NT2/D1 (cell line): ENCODE results near the gene EXT2.

ENCODE experiments used
- DNase-seq: peaks from one replicate; pipeline ENCODE4 v3.0.0-alpha.2; 2011; ENCODE audit warnings: low read depth, low spot score
- H3K27me3 ChIP-seq: 2 replicates; pipeline ENCODE4 v1.6.0; 2011; ENCODE audit warnings: mild to moderate bottlenecking; ENCODE audit not compliant: insufficient read length, insufficient read depth
- H3K36me3 ChIP-seq: 2 replicates; pipeline ENCODE4 v1.6.1; 2011; ENCODE audit warnings: mild to moderate bottlenecking, low read length, mixed read lengths; ENCODE audit not compliant: insufficient read depth, insufficient read length
- H3K4me1 ChIP-seq: 2 replicates; pipeline ENCODE4 v1.5.1; 2011; ENCODE audit not compliant: insufficient read depth, insufficient read length
- H3K4me3 ChIP-seq: 2 replicates; pipeline ENCODE4 v1.5.1; 2011; ENCODE audit warnings: low read depth; ENCODE audit not compliant: insufficient read length
- H3K9ac ChIP-seq: 2 replicates; pipeline ENCODE4 v1.6.0; 2011; ENCODE audit warnings: low read depth; ENCODE audit not compliant: insufficient read length
- H3K9me3 ChIP-seq: 2 replicates; pipeline ENCODE4 v1.5.1; 2011; ENCODE audit warnings: mild to moderate bottlenecking, low read length; ENCODE audit not compliant: insufficient read depth
- SUZ12 ChIP-seq: IDR thresholded peaks from 2 replicates; pipeline ENCODE4 v1.6.1; 2011; ENCODE audit not compliant: insufficient read length, insufficient read depth; ENCODE audit errors: extremely low read depth
- YY1 ChIP-seq: IDR thresholded peaks from 2 replicates; pipeline ENCODE4 v1.6.1; 2011; ENCODE audit not compliant: insufficient read length, insufficient read depth
- ZNF274 ChIP-seq: IDR thresholded peaks from 2 replicates; pipeline ENCODE4 v1.6.1; 2011; ENCODE audit warnings: mild to moderate bottlenecking, low read depth, low read length

The EXT2 gene

DNA sequence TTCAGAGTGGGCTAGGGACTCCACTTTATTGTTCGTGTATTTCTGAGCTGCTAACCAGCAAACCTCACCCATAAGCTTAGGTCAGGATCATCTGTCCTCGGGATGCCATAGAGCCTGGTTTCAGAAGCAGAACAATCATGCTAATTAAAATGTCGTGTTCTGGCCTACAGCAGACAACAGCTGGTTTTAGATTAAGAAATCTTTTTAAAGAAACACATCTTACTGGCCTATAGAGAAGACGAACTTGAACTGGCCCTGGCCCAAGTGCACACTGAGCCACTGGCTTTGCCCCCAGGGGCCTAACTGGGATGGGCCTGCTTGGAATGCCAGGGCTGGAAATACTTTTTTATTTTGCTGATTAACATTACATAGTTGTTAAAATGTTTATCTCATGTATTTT is 151.2 kb downstream of the EXT2 start:
- no peaks in the 10 kb centered on the region for H3K27me3 ChIP-seq
- TF ChIP-seq SUZ12 (no peak), ZNF274 (no peak), YY1 (no peak)
- H3K9ac ChIP-seq: no peak overlapping the region
- peaks cover 17% of the 10 kb centered on the region for H3K4me1 ChIP-seq
- peaks cover 7% of the 10 kb centered on the region for H3K36me3 ChIP-seq
- peaks cover 5% of the 10 kb centered on the region; the same call in 1 of the 2 replicates for H3K9me3 ChIP-seq
- no peak for DNase-seq
- no peak overlapping the region for H3K4me3 ChIP-seq

DNA sequence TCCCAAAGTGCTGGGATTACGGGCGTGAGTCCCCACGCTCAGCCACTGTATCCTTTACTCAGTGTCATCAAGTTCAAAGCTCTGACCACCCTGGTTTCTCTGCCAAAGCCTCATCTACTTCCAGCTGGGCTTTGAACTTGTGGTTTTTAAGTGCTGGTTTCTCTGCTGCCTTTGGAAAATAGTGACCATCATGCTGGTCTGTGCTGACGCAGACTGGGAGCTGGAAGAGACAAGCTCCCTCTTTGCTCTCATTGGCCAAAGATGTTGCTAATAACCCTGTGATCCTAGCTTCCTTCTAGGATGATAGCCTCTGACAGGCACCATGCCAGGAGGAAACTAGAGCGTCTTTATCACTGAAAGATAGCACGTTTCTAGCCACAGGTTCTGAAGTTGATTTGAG is 152.0 kb downstream of the EXT2 start:
- Histone ChIP-seq H3K9me3 (peaks cover 13% of the 10 kb centered on the region), H3K9ac (no peak overlapping the region), H3K27me3 (no peaks in the 10 kb centered on the region), H3K36me3 (no peaks in the 10 kb centered on the region), H3K4me1 (peaks cover 11% of the 10 kb centered on the region), H3K4me3 (no peak overlapping the region)
- DNase-seq: no peak
- TF ChIP-seq YY1 (no peak), SUZ12 (no peak), ZNF274 (no peak)

DNA sequence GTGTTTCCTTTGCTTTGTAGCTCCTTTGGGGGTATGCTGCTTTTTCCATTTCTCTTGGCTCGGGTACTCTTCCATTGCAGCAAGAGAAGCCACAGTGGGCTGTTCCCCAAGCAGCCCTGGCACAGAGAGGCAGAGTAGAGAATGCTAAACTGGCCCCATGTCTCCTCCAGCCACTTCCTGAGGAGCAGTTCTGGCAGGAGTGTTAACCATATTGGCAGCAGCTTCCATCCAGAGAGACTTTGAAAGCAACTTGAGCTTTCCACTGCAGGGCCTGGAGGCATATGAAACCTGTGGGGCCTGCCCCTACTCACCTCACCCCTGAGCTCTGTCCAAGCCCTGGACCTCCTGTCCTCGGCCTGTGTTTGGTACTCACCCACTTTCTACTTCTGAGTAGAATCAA is 152.6 kb downstream of the EXT2 start:
- Histone ChIP-seq H3K4me3 (no peak overlapping the region), H3K9me3 (peaks cover 19% of the 10 kb centered on the region), H3K9ac (no peak overlapping the region), H3K36me3 (no peaks in the 10 kb centered on the region), H3K27me3 (no peaks in the 10 kb centered on the region), H3K4me1 (peaks cover 7% of the 10 kb centered on the region)
- no peak for TF ChIP-seq YY1
- TF ChIP-seq ZNF274: no peak
- no peak for TF ChIP-seq SUZ12
- no peak for DNase-seq

DNA sequence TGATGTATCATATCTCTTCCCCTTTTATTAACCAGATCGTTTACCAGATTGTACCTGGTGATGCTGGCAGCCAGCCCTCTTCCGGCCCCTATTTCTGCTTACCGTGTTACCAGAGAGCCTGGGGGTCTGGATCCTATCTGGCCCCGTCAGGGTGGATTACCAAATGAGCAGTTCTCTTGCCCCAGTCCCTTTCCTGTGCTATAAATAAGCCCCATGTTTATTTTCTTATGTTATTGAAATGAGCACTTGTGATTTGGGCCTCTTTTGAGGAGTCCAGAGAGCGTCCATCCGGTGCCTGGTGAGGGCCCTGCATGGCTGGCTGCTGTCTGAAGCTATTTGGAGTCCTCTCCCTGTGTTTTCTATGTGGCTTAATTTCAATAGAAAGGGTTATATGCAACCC is 154.9 kb downstream of the EXT2 start:
- Histone ChIP-seq H3K4me3 (no peak overlapping the region), H3K4me1 (no peaks in the 10 kb centered on the region), H3K9ac (no peak overlapping the region), H3K36me3 (no peaks in the 10 kb centered on the region), H3K9me3 (peaks cover 27% of the 10 kb centered on the region), H3K27me3 (no peaks in the 10 kb centered on the region)
- no peak for DNase-seq
- TF ChIP-seq SUZ12 (no peak), YY1 (no peak), ZNF274 (no peak)

DNA sequence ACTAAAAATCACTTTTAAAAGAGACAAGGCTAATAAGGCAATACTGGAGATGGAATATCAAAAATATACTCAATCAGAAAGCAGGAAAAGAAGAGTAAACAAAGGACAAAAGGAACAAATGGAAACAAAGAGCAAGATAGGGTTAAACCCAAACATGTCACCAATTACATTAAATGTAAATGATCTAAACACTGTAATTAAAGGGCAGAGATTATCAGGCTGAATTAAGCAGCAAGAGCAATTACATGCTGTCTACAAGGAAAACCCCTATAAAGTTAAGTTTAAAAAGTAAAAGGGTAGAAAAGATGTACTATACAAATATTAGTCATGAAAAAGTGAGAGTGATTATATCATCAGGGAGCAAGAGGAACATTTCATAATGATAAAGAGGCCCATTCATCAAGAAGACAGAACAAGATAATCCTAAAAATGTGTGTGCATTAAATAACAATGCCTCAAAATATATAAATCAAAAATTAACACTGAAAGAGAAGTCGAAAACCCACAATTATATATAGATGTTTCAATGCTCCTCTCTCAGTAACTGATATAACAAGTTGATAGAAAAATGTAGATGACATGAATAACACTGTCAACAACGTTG is 157.6 kb downstream of the EXT2 start:
- Histone ChIP-seq H3K9ac (no peak overlapping the region), H3K4me3 (no peak overlapping the region), H3K9me3 (peaks cover 27% of the 10 kb centered on the region), H3K27me3 (no peaks in the 10 kb centered on the region), H3K36me3 (no peaks in the 10 kb centered on the region), H3K4me1 (no peaks in the 10 kb centered on the region)
- TF ChIP-seq SUZ12 (no peak), ZNF274 (no peak), YY1 (no peak)
- DNase-seq: no peak

DNA sequence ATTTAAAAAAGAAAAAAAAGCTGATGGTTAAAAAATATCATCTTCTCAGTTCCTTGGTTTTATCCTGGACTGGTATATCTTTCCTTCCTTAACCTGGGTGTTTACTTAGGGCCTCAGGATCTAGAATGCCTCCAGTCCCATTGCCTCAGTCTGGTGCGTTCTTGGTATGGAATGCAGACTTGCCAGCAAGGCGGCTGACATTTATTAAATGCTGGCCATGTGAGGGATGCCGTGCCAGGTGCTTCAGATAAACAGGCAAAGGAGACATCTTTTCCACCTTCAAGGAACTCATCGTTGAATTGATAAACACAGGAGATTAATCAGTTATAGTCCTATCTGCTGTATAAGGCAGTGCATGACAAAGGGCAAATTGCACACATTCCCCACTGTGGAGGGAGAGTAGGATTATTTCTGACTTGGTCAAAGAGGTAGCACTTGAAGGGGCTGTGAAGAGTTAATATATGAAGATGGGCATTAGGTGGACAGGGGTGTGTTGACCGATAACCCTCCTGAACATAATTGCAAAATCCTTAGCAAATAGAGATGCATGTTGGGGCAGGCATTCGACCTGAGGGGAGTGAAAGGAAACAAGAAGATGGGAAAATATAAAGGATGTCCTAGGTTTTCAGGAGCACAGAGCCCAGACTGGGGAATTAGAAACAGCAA is 160.1 kb downstream of the EXT2 start:
- no peaks in the 10 kb centered on the region for H3K36me3 ChIP-seq
- no peak overlapping the region for H3K4me3 ChIP-seq
- no peak overlapping the region for H3K9ac ChIP-seq
- no peaks in the 10 kb centered on the region for H3K4me1 ChIP-seq
- H3K9me3 ChIP-seq: peaks cover 27% of the 10 kb centered on the region
- H3K27me3 ChIP-seq: no peaks in the 10 kb centered on the region
- TF ChIP-seq YY1: no peak
- TF ChIP-seq ZNF274: no peak
- no peak for TF ChIP-seq SUZ12
- DNase-seq: no peak

DNA sequence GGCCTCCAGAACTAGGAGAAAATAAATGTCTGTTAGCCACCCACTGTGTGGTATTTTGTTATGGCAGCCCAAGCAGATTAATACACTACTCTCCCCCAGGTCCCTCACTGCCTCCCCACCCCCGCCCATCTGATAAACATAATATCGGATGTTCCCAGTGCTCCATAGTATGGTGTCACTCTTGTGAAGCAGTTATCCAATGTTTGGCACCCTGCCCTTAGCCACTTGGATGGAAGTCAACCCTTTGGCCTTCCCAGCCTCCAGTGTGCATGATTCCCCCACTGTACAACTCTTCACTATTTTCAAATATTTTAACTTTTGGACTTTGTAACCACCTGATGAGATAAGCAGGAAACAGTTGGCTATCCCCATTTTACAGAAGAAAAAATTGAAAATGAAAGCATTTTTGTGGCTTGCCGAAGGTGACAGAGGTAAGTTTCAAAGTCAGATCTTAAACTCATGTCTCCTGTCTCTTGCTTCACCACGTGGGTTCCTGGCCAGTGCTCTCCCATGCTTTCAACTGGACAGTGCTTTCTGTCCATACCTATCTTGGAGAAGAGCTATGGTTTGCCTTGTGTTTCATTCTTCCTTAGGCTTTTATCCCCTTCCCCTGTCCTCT is 161.3 kb downstream of the EXT2 start:
- peaks cover 21% of the 10 kb centered on the region for H3K9me3 ChIP-seq
- no peak overlapping the region for H3K4me3 ChIP-seq
- DNase-seq: no peak
- H3K4me1 ChIP-seq: no peaks in the 10 kb centered on the region
- no peaks in the 10 kb centered on the region for H3K36me3 ChIP-seq
- no peak overlapping the region for H3K9ac ChIP-seq
- H3K27me3 ChIP-seq: no peaks in the 10 kb centered on the region
- TF ChIP-seq YY1: no peak
- no peak for TF ChIP-seq SUZ12
- no peak for TF ChIP-seq ZNF274
